LNCAP (cell line): ENCODE measurements around the gene MCOLN1.

Source experiments
- TF ChIP-seq, protein P1 (sequence below): fragments of 450-650 bp; IDR thresholded peaks from 2 replicates; pipeline ENCODE4 v1.5.1; 2017; ENCODE audit warnings: mild to moderate bottlenecking

Gene MCOLN1

DNA sequence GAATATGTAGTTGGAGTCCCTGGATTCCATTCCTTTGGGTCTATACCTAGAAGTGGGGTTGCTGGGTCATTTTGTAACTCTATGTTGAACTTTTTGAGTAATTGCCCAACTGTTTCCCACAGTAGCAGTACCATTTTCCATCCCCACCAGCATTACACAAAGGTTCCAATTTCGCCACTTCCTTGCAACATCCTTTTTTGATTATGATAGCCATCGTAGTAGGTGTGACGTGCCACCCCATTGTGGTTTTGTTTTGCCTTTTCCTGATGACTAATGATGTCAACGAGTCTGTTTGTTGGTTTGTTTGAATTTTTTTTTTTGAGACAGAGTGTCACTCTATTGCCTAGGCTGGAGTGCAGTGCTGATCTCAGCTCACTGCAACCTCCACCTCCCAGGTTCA, 30.3 kb upstream of the MCOLN1 start:
- TF ChIP-seq, protein P1, sequence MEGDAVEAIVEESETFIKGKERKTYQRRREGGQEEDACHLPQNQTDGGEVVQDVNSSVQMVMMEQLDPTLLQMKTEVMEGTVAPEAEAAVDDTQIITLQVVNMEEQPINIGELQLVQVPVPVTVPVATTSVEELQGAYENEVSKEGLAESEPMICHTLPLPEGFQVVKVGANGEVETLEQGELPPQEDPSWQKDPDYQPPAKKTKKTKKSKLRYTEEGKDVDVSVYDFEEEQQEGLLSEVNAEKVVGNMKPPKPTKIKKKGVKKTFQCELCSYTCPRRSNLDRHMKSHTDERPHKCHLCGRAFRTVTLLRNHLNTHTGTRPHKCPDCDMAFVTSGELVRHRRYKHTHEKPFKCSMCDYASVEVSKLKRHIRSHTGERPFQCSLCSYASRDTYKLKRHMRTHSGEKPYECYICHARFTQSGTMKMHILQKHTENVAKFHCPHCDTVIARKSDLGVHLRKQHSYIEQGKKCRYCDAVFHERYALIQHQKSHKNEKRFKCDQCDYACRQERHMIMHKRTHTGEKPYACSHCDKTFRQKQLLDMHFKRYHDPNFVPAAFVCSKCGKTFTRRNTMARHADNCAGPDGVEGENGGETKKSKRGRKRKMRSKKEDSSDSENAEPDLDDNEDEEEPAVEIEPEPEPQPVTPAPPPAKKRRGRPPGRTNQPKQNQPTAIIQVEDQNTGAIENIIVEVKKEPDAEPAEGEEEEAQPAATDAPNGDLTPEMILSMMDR, result no peak

DNA sequence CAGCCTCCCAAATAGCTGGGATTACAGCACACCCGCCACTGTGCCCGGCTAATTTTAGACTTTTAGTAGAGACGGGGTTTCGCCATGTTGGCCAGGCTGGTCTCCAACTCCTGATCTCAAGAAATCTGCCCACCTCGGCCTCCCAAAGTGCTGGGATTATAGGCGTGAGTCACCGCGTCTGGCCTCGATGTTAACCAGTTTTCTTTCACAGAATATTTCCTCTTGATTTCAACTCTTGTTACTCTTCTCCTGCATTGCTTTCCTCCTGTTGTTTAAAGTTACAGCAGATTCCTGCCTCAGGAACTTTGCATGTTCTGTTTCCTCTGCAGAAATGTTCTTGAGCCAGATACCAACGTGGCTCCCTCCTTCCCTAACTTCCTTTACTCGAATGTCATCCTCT, 29.9 kb upstream of the MCOLN1 start:
- TF ChIP-seq, protein P1, result no peak

DNA sequence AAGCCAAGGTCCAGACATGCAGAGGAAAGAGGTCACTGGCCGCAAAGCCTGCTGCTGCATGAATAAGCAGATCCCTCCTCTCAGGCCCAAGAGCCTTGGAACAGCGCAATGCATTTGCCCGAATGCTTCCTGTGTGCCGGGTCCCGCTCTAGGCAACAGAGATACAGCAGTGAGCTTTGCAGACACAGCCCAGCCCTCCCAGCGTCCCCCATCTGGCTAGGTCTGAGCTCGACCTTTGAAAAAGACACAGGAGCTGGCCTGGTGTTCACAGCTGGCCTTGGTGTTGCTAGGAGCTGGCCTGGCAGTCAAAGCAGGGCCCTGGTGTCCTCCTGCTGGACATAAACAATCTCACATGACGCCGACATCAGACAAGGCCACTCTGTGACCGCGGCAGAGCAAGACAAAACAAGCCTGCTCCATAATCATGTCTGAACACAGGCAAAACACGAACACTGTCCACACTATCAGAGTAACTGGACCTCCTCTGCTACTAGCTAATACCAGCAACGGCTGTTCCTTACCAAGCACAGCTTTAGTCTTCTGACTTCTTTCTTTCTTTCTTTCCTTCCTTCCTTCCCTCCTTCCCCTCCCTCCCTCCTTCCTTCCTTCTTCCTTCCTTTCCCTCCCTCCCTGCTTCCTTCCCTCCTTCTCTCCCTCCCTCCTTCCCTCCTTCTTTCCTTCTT, 27.9 kb upstream of the MCOLN1 start:
- TF ChIP-seq, protein P1, result no peak

DNA sequence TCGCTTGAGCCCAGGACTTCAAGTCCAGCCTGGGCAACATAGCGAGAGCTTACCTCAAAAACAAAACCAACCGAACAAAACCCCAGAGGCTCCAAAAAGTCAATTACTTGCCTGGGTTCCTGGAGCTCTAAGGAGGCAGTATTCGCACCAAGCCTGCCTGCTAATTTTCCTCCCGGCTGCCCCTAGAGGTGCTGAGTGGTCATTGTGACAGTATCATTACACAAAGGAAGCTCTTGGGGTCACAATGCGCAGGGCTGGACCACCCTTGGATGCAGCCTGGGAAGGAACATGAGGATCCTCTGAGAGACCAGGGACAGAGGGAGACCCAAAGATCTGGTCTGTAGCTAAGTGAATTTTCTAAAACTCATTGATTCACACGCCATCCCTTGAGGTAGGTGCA, 25.1 kb upstream of the MCOLN1 start:
- TF ChIP-seq, protein P1, result no peak; the same call in 1 of the 2 replicates

DNA sequence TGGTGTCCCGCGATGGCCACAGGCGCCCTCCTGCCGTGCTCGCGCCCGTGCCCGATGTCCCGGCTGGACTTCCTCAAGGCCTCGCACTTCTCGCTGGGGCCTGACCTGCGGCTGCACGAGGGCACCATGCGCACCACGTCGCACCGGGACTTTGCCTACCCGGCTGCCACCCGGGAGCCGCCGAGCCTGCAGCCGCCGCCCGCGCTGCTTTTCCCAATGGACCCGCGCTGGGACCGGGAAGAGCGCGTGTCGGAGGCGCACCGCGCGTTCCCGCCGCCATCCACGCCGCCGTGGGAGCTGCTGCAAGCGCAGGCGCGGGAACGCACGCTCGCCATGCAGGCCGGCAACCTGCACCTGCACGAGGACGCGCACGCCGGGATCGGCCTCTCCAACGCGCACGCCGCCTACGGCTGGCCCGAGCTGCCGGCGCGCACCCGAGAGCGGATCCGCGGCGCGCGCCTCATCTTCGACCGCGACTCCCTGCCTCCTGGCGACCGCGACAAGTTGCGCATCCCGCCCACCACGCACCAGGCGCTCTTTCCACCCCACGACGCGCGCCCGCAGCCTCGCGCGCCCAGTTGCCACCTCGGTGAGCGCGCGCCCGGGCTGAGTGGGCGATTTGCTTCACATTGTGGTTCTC, 21.5 kb upstream of the MCOLN1 start:
- TF ChIP-seq, protein P1, result no peak

DNA sequence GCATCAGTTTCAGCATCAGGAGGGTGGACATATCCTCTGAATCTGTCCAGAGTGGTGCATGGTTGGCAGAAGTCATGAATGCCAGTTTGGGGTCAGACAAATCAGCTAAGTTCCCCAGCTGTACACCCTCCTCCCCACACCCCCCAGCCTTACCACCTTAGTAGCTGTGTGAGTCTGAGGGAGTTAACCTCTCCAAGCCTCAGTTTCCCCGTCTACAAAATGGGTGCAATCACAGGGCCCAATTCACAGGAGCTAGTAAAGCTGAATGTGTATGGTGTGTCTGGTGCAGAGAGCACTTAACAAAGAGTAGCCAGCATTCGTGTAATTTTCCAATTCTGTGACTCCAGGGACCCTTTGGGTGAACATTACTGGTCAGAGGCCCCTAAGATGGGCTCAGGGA, 19.9 kb upstream of the MCOLN1 start:
- TF ChIP-seq, protein P1, result no peak

DNA sequence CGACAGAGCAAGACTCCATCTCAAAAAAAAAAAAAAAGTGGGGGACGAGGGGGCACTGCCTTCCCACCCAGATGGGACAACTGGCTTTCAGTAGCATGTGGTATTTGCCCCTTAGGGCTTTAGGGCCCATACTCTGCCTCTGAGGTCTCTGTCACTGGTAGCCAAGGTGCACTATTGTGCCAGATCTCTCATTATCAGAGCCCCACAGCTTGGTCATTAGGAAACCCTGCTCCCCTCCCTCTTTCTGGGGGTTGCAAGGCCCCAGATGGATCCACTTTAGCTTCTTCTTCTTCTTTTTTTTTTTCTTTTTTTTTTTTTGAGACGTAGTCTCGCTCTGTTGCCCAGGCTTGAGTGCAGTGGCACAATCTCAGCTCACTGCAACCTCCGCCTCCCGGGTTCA, 17.7 kb upstream of the MCOLN1 start:
- TF ChIP-seq, protein P1, result no peak

DNA sequence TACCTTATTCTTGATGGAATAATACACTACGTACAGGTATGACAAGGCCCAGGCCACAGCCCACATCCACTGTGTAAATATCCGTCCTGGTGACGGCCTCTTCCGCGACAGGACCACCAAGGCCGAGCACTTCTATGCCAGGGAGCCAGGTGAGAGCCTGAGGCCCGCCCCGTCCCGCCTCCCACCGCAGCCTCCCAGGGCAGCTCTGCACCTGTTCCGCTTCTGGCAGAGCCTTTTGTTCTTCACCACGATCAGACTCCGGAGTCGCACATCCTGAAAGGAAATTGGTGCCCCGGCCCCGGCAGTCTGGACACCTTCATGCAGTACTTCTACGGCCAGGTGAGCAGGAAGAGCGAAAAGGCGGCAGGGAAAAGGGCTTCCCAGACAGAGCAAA, 17.1 kb upstream of the MCOLN1 start:
- TF ChIP-seq, protein P1, result no peak
